KOPT-K1 (cell line): Measurements from ENCODE around the gene HOXA2.

ENCODE experiments used
- H3K27ac ChIP-seq: fragments of 200-600 bp; sonication (generic); 2 replicates; pipeline ENCODE4 v1.5.1; 2016; ENCODE audit warnings: antibody characterized with exemption, mild to moderate bottlenecking, low read depth, low read length; ENCODE audit not compliant: poor library complexity, severe bottlenecking
- H3K36me3 ChIP-seq: fragments of 200-600 bp; sonication (generic); 2 replicates; pipeline ENCODE4 v1.5.1; 2017; ENCODE audit warnings: antibody characterized with exemption, mild to moderate bottlenecking, low read length, moderate library complexity; ENCODE audit not compliant: insufficient read depth
- H3K9me3 ChIP-seq: fragments of 200-600 bp; sonication (generic); 2 replicates; pipeline ENCODE4 v1.5.1; 2017; ENCODE audit warnings: antibody characterized with exemption, low read length, mild to moderate bottlenecking; ENCODE audit not compliant: insufficient read depth, poor library complexity, severe bottlenecking

HOXA2 gene

GRCh38 chr7:27132978-27133377 lies 30.5 kb upstream of the HOXA2 start:
- H3K9me3 ChIP-seq, result peaks cover 12% of the 10 kb centered on the region
- H3K36me3 ChIP-seq, result no peaks in the 10 kb centered on the region
- H3K27ac ChIP-seq, result no peak overlapping the region

- peaks cover 12% of the 10 kb centered on the region for H3K9me3 ChIP-seq
- no peaks in the 10 kb centered on the region for H3K36me3 ChIP-seq
- H3K27ac ChIP-seq, result no peak overlapping the region
Measured at GRCh38 chr7:27132214-27132613, 29.7 kb upstream of the HOXA2 start.

- H3K27ac ChIP-seq, result no peak overlapping the region
Measured at GRCh38 chr7:27131390-27131819, 28.9 kb upstream of the HOXA2 start.

GRCh38 chr7:27130540-27131389 lies 28.3 kb upstream of the HOXA2 start, which contains the start of gene HOXA4:
HOXA4 (minus strand) TSS chr7:27130757; CDS start chr7:27130733, 24 bp downstream.
- peaks cover 12% of the 10 kb centered on the region for H3K9me3 ChIP-seq
- H3K27ac ChIP-seq, result no peak within 1 kb of the TSS
- no peaks in the 10 kb centered on the region for H3K36me3 ChIP-seq

More at GRCh38 chr7:27131390-27131819, 28.9 kb upstream of the HOXA2 start:
- no peaks in the 10 kb centered on the region for H3K36me3 ChIP-seq
- peaks cover 12% of the 10 kb centered on the region for H3K9me3 ChIP-seq

- peaks cover 12% of the 10 kb centered on the region for H3K9me3 ChIP-seq
- H3K27ac ChIP-seq, result no peak overlapping the region
- no peaks in the 10 kb centered on the region for H3K36me3 ChIP-seq
Measured at GRCh38 chr7:27129729-27130539, 27.5 kb upstream of the HOXA2 start.

GRCh38 chr7:27128776-27129728 lies 26.6 kb upstream of the HOXA2 start:
- no peak overlapping the region for H3K27ac ChIP-seq
- H3K36me3 ChIP-seq, result no peaks in the 10 kb centered on the region
- peaks cover 20% of the 10 kb centered on the region for H3K9me3 ChIP-seq

GRCh38 chr7:27128034-27128433 lies 25.6 kb upstream of the HOXA2 start:
- Histone ChIP-seq H3K36me3 (no peaks in the 10 kb centered on the region), H3K27ac (no peak overlapping the region), H3K9me3 (peaks cover 20% of the 10 kb centered on the region)

- Histone ChIP-seq H3K36me3 (no peaks in the 10 kb centered on the region), H3K9me3 (peaks cover 19% of the 10 kb centered on the region), H3K27ac (no peak overlapping the region)
Measured at GRCh38 chr7:27126596-27127327, 24.3 kb upstream of the HOXA2 start.

GRCh38 chr7:27125986-27126394 lies 23.5 kb upstream of the HOXA2 start:
- peaks cover 11% of the 10 kb centered on the region for H3K9me3 ChIP-seq
- no peaks in the 10 kb centered on the region for H3K36me3 ChIP-seq
- no peak overlapping the region for H3K27ac ChIP-seq

- Histone ChIP-seq H3K36me3 (no peaks in the 10 kb centered on the region), H3K9me3 (peaks cover 8% of the 10 kb centered on the region), H3K27ac (no peak overlapping the region)
Measured at GRCh38 chr7:27124902-27125689, 22.6 kb upstream of the HOXA2 start.

- Histone ChIP-seq H3K9me3 (peaks cover 8% of the 10 kb centered on the region), H3K36me3 (no peaks in the 10 kb centered on the region), H3K27ac (no peak overlapping the region)
Measured at GRCh38 chr7:27124096-27124901, 21.8 kb upstream of the HOXA2 start.

GRCh38 chr7:27123477-27124053 lies 21.1 kb upstream of the HOXA2 start:
- Histone ChIP-seq H3K36me3 (no peaks in the 10 kb centered on the region), H3K9me3 (peaks cover 8% of the 10 kb centered on the region), H3K27ac (no peak overlapping the region)
